A673 (cell line): ENCODE data around the gene RNPEP.

ENCODE experiments used
- CTCF ChIP-seq: fragments of 300-800, 200-600 bp; sonication (generic); conservative IDR thresholded peaks from 2 replicates; pipeline ENCODE4 v1.5.1; 2017; ENCODE audit warnings: low read depth, mild to moderate bottlenecking, antibody characterized with exemption, low read length, moderate library complexity, mixed read lengths
- EZH2 ChIP-seq: fragments of 200-600 bp; sonication (generic); IDR thresholded peaks from 2 replicates; pipeline ENCODE4 v1.6.1; 2017; ENCODE audit warnings: borderline replicate concordance, low read depth, mild to moderate bottlenecking, mixed read lengths, antibody characterized with exemption, low read length; ENCODE audit not compliant: poor library complexity, severe bottlenecking

- TF ChIP-seq CTCF (no peak), EZH2 (no peak)
Measured at GRCh38 chr1:202047977-202048376, 65.5 kb downstream of the RNPEP start.
